Inflammatory macrophage (primary cell): ENCODE results near the gene CACNG4.

Experiments used
- DNase-seq, 2 donors: peaks; one replicate each; pipeline ENCODE4 v3.0.0-alpha.2; 2020 to 2022

Gene CACNG4

GRCh38 chr17:66985338-66986237 lies 21.1 kb downstream of the CACNG4 start:
- DNase-seq = peak in 1 of 2 donors; percentile 6

- no peak for DNase-seq
These were observed 22.2 kb downstream of the CACNG4 start for GRCh38 chr17:66986659-66987058.

- no peak for DNase-seq
These were observed 22.6 kb downstream of the CACNG4 start for GRCh38 chr17:66987059-66987616.

- DNase-seq = no peak
These were observed 23.7 kb downstream of the CACNG4 start for GRCh38 chr17:66988069-66988798.

- no peak for DNase-seq
These were observed 24.6 kb downstream of the CACNG4 start for GRCh38 chr17:66989076-66989475.

- DNase-seq = no peak
These were observed 25.1 kb downstream of the CACNG4 start for GRCh38 chr17:66989579-66989978.

- DNase-seq = no peak
These were observed 25.5 kb downstream of the CACNG4 start for GRCh38 chr17:66990047-66990446.

- DNase-seq = no peak
These were observed 28.5 kb downstream of the CACNG4 start for GRCh38 chr17:66992911-66993442.

GRCh38 chr17:66994361-66994760 lies 29.9 kb downstream of the CACNG4 start:
- no peak for DNase-seq

GRCh38 chr17:66994930-66995535 lies 30.5 kb downstream of the CACNG4 start:
- no peak for DNase-seq

GRCh38 chr17:66995944-66996343 lies 31.4 kb downstream of the CACNG4 start:
- no peak for DNase-seq

- DNase-seq = no peak
These were observed 32.4 kb downstream of the CACNG4 start for GRCh38 chr17:66996926-66997325.

- DNase-seq = no peak
These were observed 38.7 kb downstream of the CACNG4 start for GRCh38 chr17:67003231-67003630.

GRCh38 chr17:67004181-67004580 lies 39.7 kb downstream of the CACNG4 start:
- DNase-seq = no peak

- no peak for DNase-seq
These were observed 42.8 kb downstream of the CACNG4 start for GRCh38 chr17:67007266-67007665.

- no peak for DNase-seq
These were observed 43.6 kb downstream of the CACNG4 start for GRCh38 chr17:67008101-67008500.

GRCh38 chr17:67011527-67012175 lies 47.1 kb downstream of the CACNG4 start:
- no peak for DNase-seq

- DNase-seq = no peak
These were observed 49.4 kb downstream of the CACNG4 start for GRCh38 chr17:67013891-67014290.

- DNase-seq = no peak
These were observed 50.5 kb downstream of the CACNG4 start for GRCh38 chr17:67015001-67015400.

GRCh38 chr17:67016039-67016762 lies 51.7 kb downstream of the CACNG4 start:
- no peak for DNase-seq

- no peak for DNase-seq
These were observed 53.4 kb downstream of the CACNG4 start for GRCh38 chr17:67017910-67018309.
